AG10803 (cell line): Measurements from ENCODE around the gene CALM1.

Experiments
- DNase-seq: peaks from one replicate; pipeline ENCODE4 v3.0.0; 2010; ENCODE audit warnings: low read depth
- H3K4me3 ChIP-seq: 2 replicates; pipeline ENCODE4 v1.5.1; 2011; ENCODE audit warnings: mild to moderate bottlenecking, low read length, control low read depth
- CTCF ChIP-seq: conservative IDR thresholded peaks from 2 replicates; pipeline ENCODE4 v1.5.1; 2011; ENCODE audit warnings: mild to moderate bottlenecking, low read length, control low read depth, inconsistent platforms

Gene CALM1

GRCh38 chr14:90383731-90384542 is 12.9 kb upstream of the CALM1 start:
- H3K4me3 ChIP-seq = peak overlapping the region; percentile 60
- TF ChIP-seq CTCF = no peak
- DNase-seq = peak; percentile 53

GRCh38 chr14:90384543-90384911 is 12.3 kb upstream of the CALM1 start:
- peak; percentile 29 for DNase-seq
- no peak for TF ChIP-seq CTCF
- no peak overlapping the region for H3K4me3 ChIP-seq

GRCh38 chr14:90386321-90386720 is 10.5 kb upstream of the CALM1 start:
- no peak for TF ChIP-seq CTCF
- H3K4me3 ChIP-seq = no peak overlapping the region
- no peak for DNase-seq

GRCh38 chr14:90387206-90387760 is 9.5 kb upstream of the CALM1 start:
- no peak for TF ChIP-seq CTCF
- peak; percentile 25 for DNase-seq
- no peak overlapping the region for H3K4me3 ChIP-seq

GRCh38 chr14:90388437-90388836 is 8.4 kb upstream of the CALM1 start:
- no peak overlapping the region for H3K4me3 ChIP-seq
- TF ChIP-seq CTCF = no peak
- peak; percentile 73 for DNase-seq

- no peak for DNase-seq
These were observed 7.8 kb upstream of the CALM1 start for GRCh38 chr14:90388982-90389381.

More at GRCh38 chr14:90388982-90389381, 7.8 kb upstream of the CALM1 start:
- no peak overlapping the region for H3K4me3 ChIP-seq
- TF ChIP-seq CTCF = no peak
